Measurements from ENCODE around the gene GZMH.
A peak's percentile ranks its signal among the peaks of the same experiment; 100 is the strongest.
"Not testable (repeated sequence)": the region's sequence is repeated elsewhere in the genome, so short reads cannot be mapped to it uniquely, and the experiment has no call there.

GZMH gene, protein sequence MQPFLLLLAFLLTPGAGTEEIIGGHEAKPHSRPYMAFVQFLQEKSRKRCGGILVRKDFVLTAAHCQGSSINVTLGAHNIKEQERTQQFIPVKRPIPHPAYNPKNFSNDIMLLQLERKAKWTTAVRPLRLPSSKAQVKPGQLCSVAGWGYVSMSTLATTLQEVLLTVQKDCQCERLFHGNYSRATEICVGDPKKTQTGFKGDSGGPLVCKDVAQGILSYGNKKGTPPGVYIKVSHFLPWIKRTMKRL

DNA sequence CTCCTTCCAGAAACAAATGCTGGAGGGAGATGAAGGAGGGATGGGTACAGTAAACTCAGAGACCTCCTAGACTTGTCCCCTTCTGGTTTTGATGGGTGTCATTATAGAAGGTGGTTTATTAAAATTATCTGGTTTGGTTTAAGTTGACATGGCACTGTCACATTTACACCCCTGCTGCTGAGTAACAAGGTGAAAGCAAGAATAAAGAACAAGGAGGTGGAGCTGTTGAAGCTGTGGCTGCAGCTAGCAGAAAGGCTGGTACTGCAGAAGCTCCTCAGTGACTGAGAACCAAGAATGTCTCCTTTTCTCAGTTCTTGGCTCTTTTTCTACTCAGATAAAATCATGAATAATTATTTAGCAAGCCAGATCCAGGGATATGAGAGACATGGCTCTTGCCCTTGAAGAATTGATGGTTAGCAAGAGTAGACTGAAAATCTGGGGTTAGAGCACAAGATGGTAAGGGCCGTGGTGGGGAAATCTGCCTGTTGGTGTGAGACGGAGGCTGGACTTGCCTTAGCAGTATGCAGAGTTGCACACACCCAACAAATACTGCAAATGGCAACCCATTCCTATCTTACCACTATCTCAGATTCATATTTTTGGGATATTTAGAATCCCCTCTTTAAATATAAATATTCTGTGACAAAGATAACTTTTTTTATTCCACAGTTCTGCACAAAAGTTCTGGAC lies at the start of gene GZMH:
Gene GZMH, minus strand, starts transcription at position 31 of the 690 bp plus-strand sequence. CDS start 72 bp downstream, outside the sequence.
- DNase-seq, result no peak

DNA sequence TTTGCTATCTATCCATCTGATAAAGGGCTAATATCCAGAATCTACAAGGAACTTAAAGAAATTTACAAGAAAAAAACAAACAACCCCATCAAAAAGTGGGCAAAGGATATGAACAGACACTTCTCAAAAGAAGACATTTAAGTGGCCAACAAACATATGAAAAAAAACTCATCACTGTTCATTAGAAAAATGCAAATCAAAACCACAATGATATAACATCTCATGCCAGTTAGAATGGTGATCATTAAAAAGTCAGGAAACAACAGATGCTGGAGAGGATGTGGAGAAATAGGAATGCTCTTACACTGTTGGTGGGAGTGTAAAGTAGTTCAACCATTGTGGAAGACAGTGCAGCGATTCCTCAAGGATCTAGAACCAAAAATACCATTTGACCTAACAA lies 38.9 kb upstream of the GZMH start:
- not testable (repeated sequence) for DNase-seq

DNA sequence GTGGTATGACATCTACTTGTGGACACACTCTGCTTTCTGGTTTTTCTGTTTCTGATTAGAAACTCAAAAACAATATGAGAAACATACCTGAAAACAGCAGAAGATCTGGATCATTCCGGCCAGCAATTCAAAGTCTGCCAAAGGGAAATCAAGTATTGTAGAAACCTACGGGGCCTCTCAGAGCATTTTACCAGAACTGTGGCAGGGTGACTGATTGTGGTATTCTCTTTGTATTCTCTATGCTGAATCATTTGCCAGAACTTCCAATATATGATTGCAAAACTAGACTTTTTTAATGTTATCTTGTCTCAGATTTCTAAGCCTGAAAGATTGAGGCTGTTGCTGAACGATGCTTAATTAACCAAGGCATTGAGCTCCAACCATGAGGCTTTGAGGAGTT lies 30.4 kb upstream of the GZMH start:
- no peak for DNase-seq

DNA sequence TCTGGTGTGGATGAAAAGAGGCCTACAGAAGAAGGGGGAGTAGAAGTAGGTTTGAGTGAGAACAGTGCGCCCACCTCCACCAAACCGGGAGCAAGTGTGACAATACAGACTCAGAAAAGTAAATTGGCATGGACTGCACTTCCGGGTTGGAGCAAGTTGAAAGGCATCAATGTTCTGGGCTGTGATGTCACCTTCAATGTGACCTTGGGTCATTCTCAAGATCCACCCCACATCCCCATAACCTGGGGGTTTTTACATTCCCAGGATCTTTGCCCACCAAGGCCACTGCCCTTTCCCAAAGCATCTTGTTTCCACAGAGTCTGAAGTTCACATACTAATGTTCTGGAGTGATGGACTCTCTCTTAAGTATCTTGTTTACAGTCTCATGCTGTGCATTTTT lies 29.8 kb upstream of the GZMH start:
- DNase-seq, result no peak

DNA sequence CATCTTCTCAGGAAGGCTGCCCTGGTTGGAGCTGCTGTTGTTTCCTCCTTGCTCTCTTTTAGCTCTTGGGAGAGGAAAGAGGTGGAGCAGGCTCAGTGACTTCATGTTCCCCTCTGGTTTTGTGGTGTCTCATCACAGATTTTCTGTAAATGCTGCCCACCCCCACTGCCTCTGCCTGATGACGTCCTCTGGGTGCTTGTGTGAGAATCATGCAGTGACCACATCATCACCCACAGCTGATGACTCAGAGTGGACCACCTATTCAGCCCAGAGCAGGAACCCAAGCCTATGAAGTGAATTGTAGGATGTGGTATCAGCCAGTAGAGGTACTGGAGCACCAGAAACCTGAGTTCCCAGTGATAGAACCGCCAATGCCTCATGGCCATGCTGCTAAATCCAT lies 24.7 kb upstream of the GZMH start, which contains the start of gene GZMB:
Gene GZMB, minus strand, starts transcription at position 33 of the 400 bp plus-strand sequence. Its CDS starts 30 bp downstream, at position 3.
- DNase-seq, result peak; percentile 47

DNA sequence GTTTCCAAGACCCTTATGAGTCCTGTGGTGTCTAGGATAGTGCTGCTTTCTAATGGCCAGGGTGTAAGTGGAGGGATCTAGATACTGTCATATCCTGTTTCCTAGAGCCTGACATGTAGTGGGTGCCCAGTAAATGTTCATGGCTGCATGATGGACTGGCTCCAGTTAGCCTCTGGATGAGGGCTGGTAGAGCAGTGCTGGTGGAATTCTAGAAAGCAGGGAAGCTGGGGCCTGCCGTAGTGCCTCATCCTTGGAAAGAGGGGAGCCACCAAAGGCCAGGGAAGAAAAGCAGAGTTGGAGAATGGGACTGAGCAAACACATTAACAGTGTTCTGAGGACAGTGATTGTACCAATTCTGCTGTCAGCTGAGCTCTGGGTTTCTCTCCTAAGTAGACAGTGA lies 23.9 kb upstream of the GZMH start:
- no peak for DNase-seq

DNA sequence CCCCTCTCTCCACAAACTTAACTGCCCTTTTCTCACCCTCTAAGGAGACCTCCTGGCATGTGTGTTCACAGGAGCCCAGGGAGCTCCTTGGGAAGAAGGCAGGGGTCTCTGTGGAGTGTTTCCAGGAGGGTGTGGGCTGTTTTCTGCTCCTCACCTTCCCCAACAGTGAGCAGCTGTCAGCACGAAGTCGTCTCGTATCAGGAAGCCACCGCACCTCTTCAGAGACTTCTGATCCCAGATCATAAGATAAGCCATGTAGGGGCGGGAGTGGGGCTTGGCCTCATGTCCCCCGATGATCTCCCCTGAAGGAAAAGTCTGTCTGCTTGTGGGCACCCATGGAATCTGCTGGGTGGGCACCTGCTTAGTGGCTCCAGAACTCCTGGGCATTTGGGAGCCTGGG lies 23.3 kb upstream of the GZMH start:
- no peak for DNase-seq

DNA sequence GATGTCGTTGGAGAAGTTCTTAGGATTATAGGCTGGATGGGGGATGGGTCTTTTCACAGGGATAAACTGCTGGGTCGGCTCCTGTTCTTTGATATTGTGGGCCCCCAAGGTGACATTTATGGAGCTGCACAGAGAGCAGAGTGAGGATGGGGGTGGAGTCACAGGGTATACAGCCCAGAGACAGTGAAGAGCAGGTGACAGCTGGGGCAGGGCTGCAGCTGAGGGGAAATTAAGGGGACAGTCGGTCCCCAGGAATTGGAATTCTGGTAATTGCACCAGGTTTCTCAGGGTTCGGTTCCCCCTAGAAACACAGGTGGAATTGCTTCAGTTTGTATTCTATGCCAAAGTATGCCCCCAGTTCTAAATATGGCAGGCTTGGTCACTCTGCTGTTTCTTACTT lies 22.9 kb upstream of the GZMH start:
- DNase-seq, result no peak

DNA sequence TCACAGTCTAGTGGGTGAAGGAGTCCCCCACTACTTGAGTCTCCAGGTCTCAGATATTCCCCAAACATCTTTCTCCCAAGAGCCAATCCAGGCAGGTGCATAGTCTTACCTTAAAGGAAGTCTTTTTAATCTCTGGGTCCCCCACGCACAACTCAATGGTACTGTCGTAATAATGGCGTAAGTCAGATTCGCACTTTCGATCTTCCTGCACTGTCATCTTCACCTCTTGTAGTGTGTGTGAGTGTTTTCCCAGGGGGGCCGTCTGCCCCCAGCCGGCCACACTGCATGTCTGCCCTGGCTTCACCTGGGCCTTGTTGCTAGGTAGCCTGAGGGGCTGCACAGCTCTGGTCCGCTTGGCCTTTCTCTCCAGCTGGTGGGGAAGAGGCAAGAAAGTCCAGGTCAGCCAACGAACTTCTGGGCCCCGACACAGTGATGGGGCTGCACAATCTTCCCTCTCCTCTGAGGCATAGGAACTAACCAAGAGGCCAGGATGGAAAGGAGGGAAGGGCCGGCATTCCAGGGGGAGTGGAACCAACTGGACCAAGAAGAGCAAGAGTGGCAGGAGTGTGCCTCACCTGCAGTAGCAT lies 22.4 kb upstream of the GZMH start:
- no peak for DNase-seq

DNA sequence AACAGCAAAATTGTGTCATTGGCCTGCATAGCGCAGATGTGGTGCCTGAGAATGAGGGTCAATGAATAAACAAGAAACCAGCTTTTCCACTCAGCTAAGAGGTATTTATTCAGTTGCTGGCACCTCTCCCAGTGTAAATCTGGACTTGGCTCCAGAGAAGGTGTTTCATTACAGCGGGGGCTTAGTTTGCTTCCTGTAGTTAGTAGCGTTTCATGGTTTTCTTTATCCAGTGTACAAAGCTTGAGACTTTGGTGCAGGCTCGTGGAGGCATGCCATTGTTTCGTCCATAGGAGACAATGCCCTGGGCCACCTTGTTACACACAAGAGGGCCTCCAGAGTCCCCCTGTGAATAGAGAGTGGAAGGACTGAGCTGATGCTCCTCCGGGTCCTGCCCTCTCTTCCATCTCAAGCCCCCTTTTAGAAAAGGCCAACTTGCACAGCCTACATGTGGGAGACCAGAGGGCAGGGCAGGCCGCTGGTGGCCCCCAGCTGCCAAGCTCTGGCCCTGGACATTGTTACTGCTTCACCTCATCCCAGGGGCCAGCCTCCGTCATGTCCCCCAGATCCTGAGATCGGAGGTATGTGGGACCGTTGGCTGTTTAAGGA lies 21.5 kb upstream of the GZMH start:
- DNase-seq, result no peak

DNA sequence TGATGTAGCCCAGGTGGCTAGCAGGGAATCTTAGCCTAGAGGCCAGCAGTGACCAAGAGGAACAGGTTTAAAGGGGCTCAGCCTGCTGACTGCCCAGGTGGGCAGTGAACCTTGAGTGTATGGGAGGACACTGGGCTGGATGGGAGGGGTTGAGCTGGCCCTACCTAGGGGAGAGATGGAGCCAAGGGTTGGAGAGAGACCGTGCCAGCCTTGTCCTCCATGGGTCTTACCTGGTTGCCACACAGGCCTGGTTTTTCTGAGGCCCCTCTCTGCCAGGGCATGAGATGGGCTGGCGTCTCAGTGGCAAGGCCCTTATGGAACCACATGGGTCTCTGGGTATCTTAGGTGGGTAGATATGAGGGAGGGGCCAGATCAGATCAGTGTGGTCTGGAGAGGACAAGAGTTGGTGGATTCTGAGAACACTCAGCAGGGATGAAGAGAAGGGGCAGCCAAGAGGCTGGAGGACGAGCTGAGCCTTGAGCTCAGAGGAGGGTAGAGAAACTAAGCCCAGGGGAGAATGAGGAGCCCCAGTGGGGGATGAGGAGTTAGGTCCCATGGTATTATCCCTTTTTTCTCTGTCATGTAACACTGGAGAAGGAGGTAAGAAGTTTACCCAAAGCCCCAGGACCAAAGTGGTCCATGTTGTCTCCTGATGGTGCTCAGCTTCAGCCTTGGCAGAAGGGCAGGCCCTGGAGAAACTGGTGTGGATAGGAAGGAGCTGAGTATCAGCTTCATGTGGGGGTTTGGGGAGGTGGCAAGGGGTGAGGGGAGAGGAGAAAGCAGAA lies 20.8 kb upstream of the GZMH start:
- DNase-seq, result no peak

DNA sequence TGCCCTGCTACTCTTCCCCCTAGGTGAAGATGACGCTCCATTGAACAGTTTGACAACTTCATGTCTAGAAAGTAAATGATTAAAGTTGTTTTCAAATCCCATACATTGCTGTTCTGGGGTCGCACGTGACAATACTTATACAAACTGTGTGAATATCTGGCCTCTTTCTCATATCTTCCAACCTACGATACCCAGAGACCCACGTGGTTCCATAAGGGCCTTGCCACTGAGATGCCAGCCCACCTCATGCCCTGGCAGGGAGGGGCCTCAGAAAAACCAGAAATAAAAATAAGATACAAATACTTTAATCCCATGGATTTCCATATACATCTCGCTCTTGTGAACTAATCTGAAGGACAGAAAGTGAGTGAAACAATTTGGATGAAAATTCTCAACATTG lies 20.0 kb upstream of the GZMH start:
- no peak for DNase-seq

DNA sequence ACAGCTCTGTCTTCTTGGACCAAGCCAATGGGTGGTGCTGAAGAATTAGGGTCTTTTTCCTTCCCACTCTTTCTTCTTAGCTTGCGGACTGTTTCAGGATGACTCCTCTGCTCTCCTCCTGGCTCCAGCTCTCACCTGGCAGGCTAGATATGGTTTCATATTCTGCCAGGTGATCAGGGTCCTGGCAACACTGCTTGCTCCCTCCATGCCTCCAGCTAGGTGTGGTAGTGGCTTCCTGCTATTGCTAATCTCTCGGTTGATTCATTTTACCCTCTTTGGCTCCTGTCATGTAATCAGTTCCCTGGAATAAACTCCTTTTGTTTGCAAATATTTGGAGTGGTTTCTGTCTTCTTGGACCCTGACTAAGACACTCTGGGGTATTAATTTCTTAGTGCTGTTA lies 4.3 kb upstream of the GZMH start:
- DNase-seq, result no peak

DNA sequence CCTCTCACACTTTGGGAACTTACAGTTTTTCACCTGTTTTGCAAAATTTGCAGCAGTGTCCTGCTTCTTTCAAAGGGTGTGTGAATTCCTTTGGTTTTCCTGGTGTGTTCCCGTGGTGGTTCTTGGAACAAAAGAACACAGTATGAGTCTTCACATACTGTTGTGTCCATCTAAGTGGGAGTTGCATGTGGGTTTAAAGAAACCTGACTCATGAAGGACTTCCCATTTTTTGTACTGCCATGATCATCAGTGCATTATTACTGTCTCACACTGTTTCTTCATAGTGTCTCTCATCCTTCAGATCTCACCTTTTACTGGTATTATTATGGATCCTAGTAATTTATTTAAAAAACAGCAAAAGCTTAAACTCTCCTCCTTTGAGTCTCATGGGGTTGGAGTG lies 3.8 kb upstream of the GZMH start:
- DNase-seq, result no peak

DNA sequence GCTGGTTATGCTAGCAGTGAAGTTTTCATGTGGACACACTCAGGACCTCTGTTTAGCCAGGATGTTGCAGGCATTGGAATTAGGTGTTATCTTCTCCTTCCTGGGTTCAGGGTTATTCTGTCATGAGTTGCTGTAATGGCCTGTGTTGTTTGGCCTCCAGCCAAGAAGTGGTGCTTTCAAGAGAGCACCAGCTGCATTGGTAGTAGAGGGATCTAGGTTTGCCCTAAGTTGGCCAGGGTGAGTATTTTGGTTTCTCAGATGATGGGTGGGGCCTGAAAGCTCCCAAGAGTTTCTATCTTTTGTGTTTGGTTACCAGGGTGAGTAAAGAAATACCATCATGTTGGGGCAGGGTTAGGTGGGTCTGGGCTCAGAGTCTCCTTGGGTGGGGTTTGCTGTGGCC lies 2.7 kb upstream of the GZMH start:
- DNase-seq, result no peak

DNA sequence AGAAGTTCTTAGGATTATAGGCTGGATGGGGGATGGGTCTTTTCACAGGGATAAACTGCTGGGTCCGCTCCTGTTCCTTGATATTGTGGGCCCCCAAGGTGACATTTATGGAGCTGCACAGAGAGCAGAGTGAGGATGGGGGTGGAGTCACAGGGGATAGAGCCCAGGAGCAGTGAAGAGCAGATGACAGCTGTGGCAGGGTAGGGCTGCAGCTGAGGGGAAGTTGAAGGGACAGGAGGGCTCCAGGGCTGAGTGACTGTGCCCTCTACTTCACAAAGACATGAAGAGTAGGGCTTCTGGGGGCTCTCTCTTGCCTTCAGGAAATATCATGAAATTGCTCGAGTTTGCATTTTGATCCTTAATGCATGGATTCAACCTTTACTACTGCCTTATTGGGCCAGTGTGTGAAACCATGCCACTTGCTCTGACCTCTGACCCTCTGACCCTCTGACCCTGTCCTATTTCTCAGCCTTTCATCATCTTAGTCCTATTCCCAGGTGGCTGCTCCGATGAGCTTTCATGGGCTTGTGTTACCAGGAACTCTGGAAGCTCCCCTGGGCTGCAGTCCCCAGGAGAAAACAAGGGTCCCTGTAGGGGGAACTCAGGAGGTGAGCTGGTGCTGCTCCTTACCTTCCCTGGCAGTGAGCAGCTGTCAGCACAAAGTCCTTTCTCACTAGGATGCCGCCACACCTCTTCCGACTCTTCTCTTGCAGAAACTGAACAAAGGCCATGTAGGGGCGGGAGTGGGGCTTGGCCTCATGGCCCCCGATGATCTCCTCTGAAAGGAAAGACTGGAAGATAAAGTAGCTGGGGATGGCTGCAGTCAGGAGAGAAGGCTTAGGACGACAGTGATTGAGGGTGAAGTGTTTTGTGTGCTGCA lies 1.6 kb downstream of the GZMH start:
- DNase-seq, result no peak

DNA sequence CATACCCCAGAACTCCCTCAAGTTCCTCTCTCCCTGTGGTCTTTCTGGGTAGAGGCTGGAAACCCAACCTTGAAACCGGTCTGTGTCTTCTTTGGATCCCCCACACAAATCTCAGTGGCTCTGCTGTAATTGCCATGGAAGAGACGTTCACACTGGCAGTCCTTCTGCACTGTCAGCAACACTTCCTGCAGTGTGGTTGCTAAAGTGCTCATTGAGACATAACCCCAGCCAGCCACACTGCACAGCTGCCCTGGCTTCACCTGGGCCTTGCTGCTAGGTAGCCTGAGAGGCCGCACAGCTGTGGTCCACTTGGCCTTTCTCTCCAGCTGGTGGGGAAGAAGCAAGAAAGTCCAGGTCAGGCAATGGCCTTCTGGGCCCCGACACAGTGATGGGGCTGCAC lies 2.4 kb downstream of the GZMH start:
- no peak for DNase-seq

DNA sequence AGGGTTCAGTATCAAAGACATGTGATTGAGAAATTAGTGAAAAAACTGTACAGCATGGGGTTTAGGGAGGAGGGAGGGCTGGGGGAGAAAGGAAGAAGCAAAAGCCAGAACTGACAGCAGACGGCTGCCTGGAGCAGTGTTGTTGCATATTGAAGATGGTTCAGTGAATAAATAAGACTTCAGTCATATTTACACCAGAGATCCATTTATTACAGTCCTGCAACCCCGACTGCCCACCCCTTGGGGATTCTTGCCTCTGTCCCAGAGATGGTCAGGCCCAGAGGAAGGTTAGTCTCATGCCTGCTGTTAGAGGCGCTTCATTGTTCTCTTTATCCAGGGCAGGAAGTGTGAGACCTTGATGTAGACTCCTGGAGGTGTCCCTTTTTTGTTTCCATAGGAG lies 3.2 kb downstream of the GZMH start:
- no peak for DNase-seq

DNA sequence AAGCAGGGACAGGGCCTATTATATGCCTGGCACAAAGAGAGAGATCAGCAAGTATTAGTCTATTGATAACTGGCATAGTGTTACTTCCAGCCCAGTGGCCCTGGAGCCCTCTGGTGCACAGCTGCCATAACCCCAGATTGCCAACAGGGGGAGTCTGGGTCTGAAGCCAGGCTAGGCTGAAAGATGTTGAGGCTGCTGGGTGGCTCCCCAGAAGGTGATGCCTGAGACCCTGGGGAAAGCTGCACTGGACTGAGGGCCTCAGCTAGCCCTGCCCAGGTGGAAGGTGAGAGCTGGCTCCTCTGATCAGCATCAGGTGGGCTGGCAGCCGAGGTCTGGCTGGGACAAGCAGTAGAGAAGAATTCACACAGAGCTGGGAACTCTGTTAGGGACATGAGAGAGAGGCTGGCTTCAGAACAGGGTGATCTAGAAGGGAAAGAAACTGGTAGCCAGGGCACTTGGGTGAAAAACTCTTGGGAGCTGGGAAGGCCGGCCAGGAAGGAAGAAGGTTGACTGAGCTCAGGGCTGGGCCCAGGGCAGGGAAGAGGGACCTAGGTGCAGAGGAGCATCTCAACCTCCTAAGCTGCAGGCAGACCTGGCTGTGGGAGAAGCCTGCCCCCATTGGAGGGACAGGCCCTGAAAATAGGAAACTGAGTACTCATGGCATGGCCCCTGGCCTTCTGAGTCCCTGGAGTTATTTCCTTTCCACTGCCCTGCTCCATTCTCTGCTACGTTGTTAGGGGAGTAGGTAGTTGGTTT lies 3.9 kb downstream of the GZMH start:
- peak; percentile 56 to 70 for DNase-seq

DNA sequence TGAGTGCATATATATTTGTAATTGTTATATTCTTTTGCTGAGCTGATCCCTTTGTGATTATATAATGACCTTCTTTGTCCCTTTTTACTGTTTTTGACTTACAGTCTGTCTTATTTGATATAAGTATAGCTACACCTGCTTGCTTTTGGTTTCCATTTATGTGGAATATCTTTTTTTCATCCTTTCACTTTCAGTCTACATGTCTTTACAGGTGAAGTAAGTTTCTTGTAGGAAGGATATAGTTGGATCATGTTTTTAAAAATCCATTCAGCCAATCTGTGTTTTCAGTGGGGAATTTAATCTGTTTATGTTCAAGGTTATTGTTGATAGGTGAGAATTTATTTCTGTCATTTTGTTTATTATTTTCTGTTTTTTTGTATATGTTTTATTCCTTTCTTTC lies 12.1 kb downstream of the GZMH start:
- DNase-seq, result no peak

DNA sequence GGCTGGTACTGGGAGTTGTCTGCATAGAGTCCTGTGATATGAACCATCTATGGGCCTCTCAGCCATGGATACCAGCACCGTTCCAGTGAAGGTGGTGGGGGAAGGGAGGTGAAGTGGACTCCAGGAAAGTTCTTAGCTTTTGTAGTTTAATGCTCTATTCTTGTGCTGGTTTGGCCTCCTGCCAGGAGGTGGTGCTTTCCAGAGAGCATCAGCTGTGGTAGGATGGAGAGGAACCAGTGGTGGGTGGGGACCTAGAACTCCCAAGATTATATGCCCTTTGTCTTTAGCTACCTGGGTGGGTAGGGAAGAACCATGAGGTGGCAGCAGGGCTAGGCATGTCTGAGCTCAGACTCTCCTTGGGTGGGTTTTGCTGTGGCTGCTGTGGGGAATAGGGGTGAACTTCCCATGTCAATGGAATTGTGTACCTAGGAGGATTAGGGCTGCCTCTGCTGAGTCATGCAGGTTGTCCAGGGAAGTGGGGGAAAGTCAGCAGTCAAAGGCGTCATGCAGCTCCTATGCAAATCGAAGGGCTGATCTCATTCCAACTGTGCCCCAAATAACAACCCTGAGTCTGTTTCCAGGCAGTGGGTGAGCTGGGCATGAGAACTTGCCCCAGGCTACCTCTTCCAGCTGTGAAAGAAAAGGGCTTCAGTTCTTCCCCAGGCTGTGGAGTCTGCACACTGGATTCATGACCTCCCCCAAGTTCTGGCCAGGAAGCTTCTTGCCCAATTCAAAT lies 14.2 kb downstream of the GZMH start:
- no peak for DNase-seq

Data from activated CD4-positive, alpha-beta T cell treated with anti-CD3 and anti-CD28 coated beads for 4 hours (primary cell).